Activated T-cell treated with anti-CD3 and anti-CD28 coated beads, Interleukin-2, amount 50 U/mL, for 4 hours (primary cell): ENCODE data around the gene NLGN1. TPM values are rescaled to one million over a fixed set of nuclear protein-coding genes. Genes with fewer than 3 reads are reported as not detected.

Source experiments
- ATAC-seq, 2 donors: fragments of 200-7000 bp; cut with Tn5 transposase; one replicate each; pipeline ENCODE4 v1.10.0; 2021
- DNase-seq: peaks from one replicate; pipeline ENCODE4 v3.0.0-alpha.2; 2020
- H3K27me3 Mint-ChIP-seq: one replicate; pipeline ENCODE4 v1.8.0; 2021; ENCODE audit warnings: low read depth, mixed read lengths
- H3K36me3 Mint-ChIP-seq: one replicate; pipeline ENCODE4 v1.8.0; 2022; ENCODE audit warnings: mixed read lengths; ENCODE audit not compliant: insufficient read depth
- H3K4me1 Mint-ChIP-seq: one replicate; pipeline ENCODE4 v1.8.0; 2021; ENCODE audit warnings: low read depth, mixed read lengths
- H3K4me3 Mint-ChIP-seq: one replicate; pipeline ENCODE4 v1.8.0; 2021; ENCODE audit warnings: mild to moderate bottlenecking, moderate library complexity, mixed read lengths
- H3K9me3 Mint-ChIP-seq: one replicate; pipeline ENCODE4 v1.8.0; 2021; ENCODE audit warnings: mixed read lengths
- total RNA-seq, 3 donors: library from RNA; stranded (reverse); gene quantifications; one replicate each; pipeline ENCODE4 v1.2.1, GENCODE V29; 2021

NLGN1 gene
- total RNA-seq, 3 donors from 2014 or later: not detected

- peaks cover 6% of the 10 kb centered on the region for H3K9me3 Mint-ChIP-seq
- H3K4me1 Mint-ChIP-seq: no peaks in the 10 kb centered on the region
- H3K27me3 Mint-ChIP-seq: no peaks in the 10 kb centered on the region
- H3K36me3 Mint-ChIP-seq: no peaks in the 10 kb centered on the region
- DNase-seq: no peak
- no peak for ATAC-seq
- no peak overlapping the region for H3K4me3 Mint-ChIP-seq
Measured at GRCh38 chr3:174035328-174035886, 637.9 kb downstream of the NLGN1 start.

GRCh38 chr3:174046311-174046710 lies 648.8 kb downstream of the NLGN1 start:
- no peaks in the 10 kb centered on the region for H3K27me3 Mint-ChIP-seq
- no peaks in the 10 kb centered on the region for H3K36me3 Mint-ChIP-seq

GRCh38 chr3:174049472-174049871 lies 651.9 kb downstream of the NLGN1 start:
- DNase-seq (no peak), ATAC-seq (no peak)
- H3K27me3 Mint-ChIP-seq: no peaks in the 10 kb centered on the region
- no peaks in the 10 kb centered on the region for H3K4me1 Mint-ChIP-seq
- H3K9me3 Mint-ChIP-seq: peaks cover 11% of the 10 kb centered on the region
- H3K36me3 Mint-ChIP-seq: no peaks in the 10 kb centered on the region
- H3K4me3 Mint-ChIP-seq: no peak overlapping the region

More at GRCh38 chr3:174046311-174046710, 648.8 kb downstream of the NLGN1 start:
- Mint-ChIP-seq H3K4me3 (no peak overlapping the region), H3K4me1 (no peaks in the 10 kb centered on the region), H3K9me3 (peaks cover 16% of the 10 kb centered on the region)
- no peak for DNase-seq
- ATAC-seq: no peak

GRCh38 chr3:174051191-174051590 lies 653.6 kb downstream of the NLGN1 start:
- Mint-ChIP-seq H3K9me3 (peaks cover 12% of the 10 kb centered on the region), H3K4me1 (no peaks in the 10 kb centered on the region)
- DNase-seq: no peak

GRCh38 chr3:174058804-174059203 lies 661.3 kb downstream of the NLGN1 start:
- no peak for DNase-seq
- H3K4me1 Mint-ChIP-seq: no peaks in the 10 kb centered on the region
- ATAC-seq: no peak
- no peaks in the 10 kb centered on the region for H3K36me3 Mint-ChIP-seq
- peaks cover 9% of the 10 kb centered on the region for H3K9me3 Mint-ChIP-seq
- no peak overlapping the region for H3K4me3 Mint-ChIP-seq
- no peaks in the 10 kb centered on the region for H3K27me3 Mint-ChIP-seq

More at GRCh38 chr3:174051191-174051590, 653.6 kb downstream of the NLGN1 start:
- ATAC-seq: no peak
- Mint-ChIP-seq H3K27me3 (no peaks in the 10 kb centered on the region), H3K36me3 (no peaks in the 10 kb centered on the region), H3K4me3 (no peak overlapping the region)

GRCh38 chr3:174060431-174060830 lies 662.9 kb downstream of the NLGN1 start:
- H3K36me3 Mint-ChIP-seq: no peaks in the 10 kb centered on the region
- DNase-seq: no peak
- no peak overlapping the region for H3K4me3 Mint-ChIP-seq
- no peaks in the 10 kb centered on the region for H3K4me1 Mint-ChIP-seq
- H3K9me3 Mint-ChIP-seq: peaks cover 4% of the 10 kb centered on the region
- no peak for ATAC-seq
- H3K27me3 Mint-ChIP-seq: no peaks in the 10 kb centered on the region

- Mint-ChIP-seq H3K9me3 (peaks cover 7% of the 10 kb centered on the region), H3K4me3 (no peak overlapping the region), H3K36me3 (no peaks in the 10 kb centered on the region), H3K27me3 (no peaks in the 10 kb centered on the region), H3K4me1 (no peaks in the 10 kb centered on the region)
- DNase-seq (no peak), ATAC-seq (no peak)
Measured at GRCh38 chr3:174061162-174061561, 663.6 kb downstream of the NLGN1 start.

- H3K36me3 Mint-ChIP-seq: no peaks in the 10 kb centered on the region
- DNase-seq (no peak), ATAC-seq (no peak)
- H3K4me1 Mint-ChIP-seq: no peaks in the 10 kb centered on the region
- H3K27me3 Mint-ChIP-seq: no peaks in the 10 kb centered on the region
- no peak overlapping the region for H3K4me3 Mint-ChIP-seq
- H3K9me3 Mint-ChIP-seq: peaks cover 11% of the 10 kb centered on the region
Measured at GRCh38 chr3:174061731-174062130, 664.2 kb downstream of the NLGN1 start.

GRCh38 chr3:174062923-174063322 lies 665.4 kb downstream of the NLGN1 start:
- ATAC-seq (no peak), DNase-seq (no peak)
- no peaks in the 10 kb centered on the region for H3K4me1 Mint-ChIP-seq
- peaks cover 11% of the 10 kb centered on the region for H3K9me3 Mint-ChIP-seq
- H3K36me3 Mint-ChIP-seq: no peaks in the 10 kb centered on the region
- H3K4me3 Mint-ChIP-seq: no peak overlapping the region
- H3K27me3 Mint-ChIP-seq: no peaks in the 10 kb centered on the region

GRCh38 chr3:174068035-174068434 lies 670.5 kb downstream of the NLGN1 start:
- Mint-ChIP-seq H3K4me1 (no peaks in the 10 kb centered on the region), H3K9me3 (peaks cover 11% of the 10 kb centered on the region), H3K27me3 (no peaks in the 10 kb centered on the region), H3K4me3 (no peak overlapping the region), H3K36me3 (no peaks in the 10 kb centered on the region)
- DNase-seq: no peak
- no peak for ATAC-seq

- DNase-seq: no peak
- no peak for ATAC-seq
- no peaks in the 10 kb centered on the region for H3K36me3 Mint-ChIP-seq
- H3K4me1 Mint-ChIP-seq: no peaks in the 10 kb centered on the region
- no peak overlapping the region for H3K4me3 Mint-ChIP-seq
- no peaks in the 10 kb centered on the region for H3K27me3 Mint-ChIP-seq
- H3K9me3 Mint-ChIP-seq: no peaks in the 10 kb centered on the region
Measured at GRCh38 chr3:174072675-174073074, 675.1 kb downstream of the NLGN1 start.

- Mint-ChIP-seq H3K9me3 (peaks cover 6% of the 10 kb centered on the region), H3K36me3 (no peaks in the 10 kb centered on the region), H3K27me3 (no peaks in the 10 kb centered on the region), H3K4me3 (no peak overlapping the region), H3K4me1 (no peaks in the 10 kb centered on the region)
- no peak for ATAC-seq
- DNase-seq: no peak
Measured at GRCh38 chr3:174083706-174084105, 686.2 kb downstream of the NLGN1 start.

GRCh38 chr3:174089592-174089991 lies 692.0 kb downstream of the NLGN1 start:
- Mint-ChIP-seq H3K9me3 (peaks cover 3% of the 10 kb centered on the region), H3K4me3 (no peak overlapping the region), H3K4me1 (no peaks in the 10 kb centered on the region), H3K36me3 (no peaks in the 10 kb centered on the region), H3K27me3 (no peaks in the 10 kb centered on the region)
- DNase-seq (no peak), ATAC-seq (no peak)

GRCh38 chr3:174094669-174095068 lies 697.1 kb downstream of the NLGN1 start:
- Mint-ChIP-seq H3K4me3 (no peak overlapping the region), H3K27me3 (no peaks in the 10 kb centered on the region), H3K36me3 (no peaks in the 10 kb centered on the region), H3K9me3 (no peaks in the 10 kb centered on the region), H3K4me1 (no peaks in the 10 kb centered on the region)
- DNase-seq (no peak), ATAC-seq (no peak)

GRCh38 chr3:174097686-174098085 lies 700.1 kb downstream of the NLGN1 start:
- Mint-ChIP-seq H3K9me3 (no peaks in the 10 kb centered on the region), H3K27me3 (no peaks in the 10 kb centered on the region), H3K36me3 (no peaks in the 10 kb centered on the region), H3K4me1 (no peaks in the 10 kb centered on the region), H3K4me3 (no peak overlapping the region)
- DNase-seq (no peak), ATAC-seq (no peak)

- ATAC-seq: no peak
- Mint-ChIP-seq H3K4me1 (no peaks in the 10 kb centered on the region), H3K27me3 (no peaks in the 10 kb centered on the region), H3K4me3 (no peak overlapping the region), H3K36me3 (no peaks in the 10 kb centered on the region), H3K9me3 (no peaks in the 10 kb centered on the region)
- no peak for DNase-seq
Measured at GRCh38 chr3:174098746-174099145, 701.2 kb downstream of the NLGN1 start.
